ENCODE data around the gene SFXN3. TPM values are rescaled to one million over a fixed set of nuclear protein-coding genes. Genes with fewer than 3 reads are reported as not detected.

The SFXN3 gene
- total RNA-seq, 1 experiment from 2014 or later, result 2.8 TPM

GRCh38 chr10:100996678-100997359 lies 34.2 kb upstream of the SFXN3 start:
- peak overlapping the region; percentile 98 for H3K4me2 ChIP-seq (ENCODE audit: insufficient read depth, insufficient read length, low read length)
- no peak for TF ChIP-seq CTCF (conservative IDR thresholded peaks at IDR 0.05)
- Mint-ChIP-seq H3K27me3 (ENCODE audit: low read depth) (no peaks in the 10 kb centered on the region), H3K36me3 (ENCODE audit: insufficient read depth in 1 of 3, low read depth in 3 of 3) (peaks cover 19 to 31% (median 25%) of the 10 kb centered on the region in 3 experiments), H3K27ac (peak overlapping the region; percentile 67 to 94 (median 92)), H3K9me3 (no peaks in the 10 kb centered on the region; a peak in 2 of 5 replicates), H3K4me3 (peak overlapping the region; percentile 72 to 84), H3K4me1 (peaks cover 35 to 39% of the 10 kb centered on the region in 2 experiments)
- H2AFZ ChIP-seq (ENCODE audit: low read length), result no peak overlapping the region
- no peak overlapping the region for H3K4ac ChIP-seq (ENCODE audit: low read depth, low read length)
- no peak overlapping the region for H3K23ac ChIP-seq (ENCODE audit: insufficient read length, low read depth, low read length)
- H2BK20ac ChIP-seq (ENCODE audit: low read depth, low read length, poor library complexity, severe bottlenecking), result no peak overlapping the region
- no peaks in the 10 kb centered on the region for H3K79me1 ChIP-seq (ENCODE audit: insufficient read depth, low read depth, low read length, poor library complexity, severe bottlenecking)
- H3K27ac ChIP-seq (ENCODE audit: insufficient read length, low read depth, low read length), result peak overlapping the region; percentile 30
- H3K14ac ChIP-seq (ENCODE audit: insufficient read depth, low read length), result peak overlapping the region; percentile 60
- H2AK5ac ChIP-seq (ENCODE audit: insufficient read length, low read length), result no peak overlapping the region
- H3K18ac ChIP-seq (ENCODE audit: insufficient read length, low read depth, low read length), result peak overlapping the region; percentile 39
- no peak overlapping the region for H2BK5ac ChIP-seq (ENCODE audit: insufficient read length, low read length)
- no peak overlapping the region for H3K56ac ChIP-seq (ENCODE audit: insufficient read length, low read depth, low read length)
- peak overlapping the region; percentile 11 for H3K9ac ChIP-seq (ENCODE audit: extremely low read depth, insufficient read length, low read length)
- no peaks in the 10 kb centered on the region for H3K27me3 ChIP-seq (ENCODE audit: insufficient read depth, low read length)
- no peak overlapping the region for H4K8ac ChIP-seq (replicated peaks; ENCODE audit: insufficient read length, low read depth, low read length)
- H3K4me1 ChIP-seq (ENCODE audit: insufficient read depth, low read length), result peaks cover 2% of the 10 kb centered on the region; the same call in 1 of the 2 replicates
- H2BK12ac ChIP-seq (ENCODE audit: insufficient read length, low read depth, low read length), result no peak overlapping the region
- no CpG with 5 or more reads among the region's 46 CpGs for WGBS (ENCODE audit: extremely low coverage, insufficient read length, low lambda C conversion rate)
- H4K5ac ChIP-seq (ENCODE audit: insufficient read length, low read depth, low read length), result no peak overlapping the region
- H3K23me2 ChIP-seq (ENCODE audit: insufficient read length, low read depth, low read length, poor library complexity, severe bottlenecking), result peaks cover 33% of the 10 kb centered on the region
- no peak overlapping the region for H3T11ph ChIP-seq (ENCODE audit: low read length)
- no peak overlapping the region; the same call in 1 of the 2 replicates for H2BK15ac ChIP-seq (ENCODE audit: low read depth, low read length)
- H4K20me1 ChIP-seq (ENCODE audit: control insufficient read depth, insufficient read depth, insufficient read length), result no peaks in the 10 kb centered on the region
- H3K79me2 ChIP-seq (ENCODE audit: insufficient read depth, low read length), result no peaks in the 10 kb centered on the region; the same call in 1 of the 2 replicates
- DNase-seq, result peak; percentile 84
- no peak overlapping the region for H2BK120ac ChIP-seq (ENCODE audit: low read depth, low read length, poor library complexity, severe bottlenecking)
- H3K9me3 ChIP-seq (ENCODE audit: control insufficient read depth, low read depth, low read length), result no peaks in the 10 kb centered on the region
- no peak overlapping the region for H4K91ac ChIP-seq (ENCODE audit: insufficient read length, low read depth, low read length)

All from H9 (cell line).